PC-9 (cell line): ENCODE measurements around the gene GPR37L1. TPM values are rescaled to one million over a fixed set of nuclear protein-coding genes. Genes with fewer than 3 reads are reported as not detected.

Experiments used
- BruUV-seq: library from RNA; stranded (reverse); fragments of 400-500 nt; replicated peaks from 2 replicates; lab custom pipeline; 2021; lab: Mats Ljungman, UMichigan
- CTCF ChIA-PET: fragments of 300-600 bp; sonication (Branson Sonifier 250); formaldehyde crosslinking; loops from one replicate; lab custom pipeline; 2022; ENCODE audit warnings: antibody characterized with exemption; lab: Charles Lee
- POLR2A ChIA-PET: fragments of 300-600 bp; sonication (Branson Sonifier 250); formaldehyde crosslinking; loops from one replicate; lab custom pipeline; 2022; ENCODE audit warnings: antibody characterized with exemption; ENCODE audit not compliant: unreplicated experiment; lab: Charles Lee
- DNase-seq, 2 experiments: peaks; one replicate each; pipeline versions ENCODE4 v3.0.0 to v3.0.0-alpha.2; 2015 to 2022; ENCODE audit warnings: mixed read lengths in 1 of 2
- H2AFZ ChIP-seq: fragments of 200-600 bp; sonication (generic); 2 replicates; pipeline ENCODE4 v1.8.1; 2017; ENCODE audit warnings: antibody characterized with exemption
- H3F3A ChIP-seq: fragments of 200-600 bp; sonication (generic); 2 replicates; pipeline ENCODE4 v1.8.1; 2017; ENCODE audit warnings: antibody characterized with exemption, mild to moderate bottlenecking, low read depth; ENCODE audit not compliant: insufficient read depth
- H3K27ac ChIP-seq: fragments of 200-600 bp; sonication (generic); 2 replicates; pipeline ENCODE4 v1.6.1; 2016; ENCODE audit warnings: mixed run types
- H3K27me3 ChIP-seq: fragments of 200-600 bp; sonication (generic); 2 replicates; pipeline ENCODE4 v1.6.1; 2016; ENCODE audit warnings: low read depth, mixed run types; ENCODE audit not compliant: insufficient read depth
- H3K36me3 ChIP-seq: fragments of 200-600 bp; sonication (generic); 2 replicates; pipeline ENCODE4 v1.6.1; 2016; ENCODE audit warnings: low read depth, mixed run types
- H3K4me1 ChIP-seq: fragments of 200-600 bp; sonication (generic); replicated peaks from 2 replicates; pipeline ENCODE4 v1.6.1; 2016; ENCODE audit warnings: mixed run types; ENCODE audit not compliant: insufficient read depth
- H3K4me2 ChIP-seq: fragments of 200-600 bp; sonication (generic); 2 replicates; pipeline ENCODE4 v1.6.1; 2017; ENCODE audit warnings: mixed run types
- H3K4me3 ChIP-seq: fragments of 200-600 bp; sonication (generic); 2 replicates; pipeline ENCODE4 v1.6.1; 2016; ENCODE audit warnings: mixed run types
- H3K79me2 ChIP-seq: fragments of 200-600 bp; sonication (generic); 2 replicates; pipeline ENCODE4 v1.6.1; 2017; ENCODE audit warnings: low read depth, mixed run types
- H3K9me2 ChIP-seq: fragments of 200-600 bp; sonication (generic); 2 replicates; pipeline ENCODE4 v1.8.1; 2017; ENCODE audit warnings: mild to moderate bottlenecking; ENCODE audit not compliant: insufficient read depth
- H3K9me3 ChIP-seq: fragments of 200-600 bp; sonication (generic); 2 replicates; pipeline ENCODE4 v1.8.1; 2016; ENCODE audit warnings: low read depth; ENCODE audit not compliant: insufficient read depth
- H4K20me1 ChIP-seq: fragments of 200-600 bp; sonication (generic); 2 replicates; pipeline ENCODE4 v1.8.1; 2017; ENCODE audit not compliant: insufficient read depth
- CTCF ChIP-seq: fragments of 200-600 bp; sonication (generic); conservative IDR thresholded peaks from 2 replicates; pipeline ENCODE4 v1.6.1; 2017; ENCODE audit warnings: mixed run types, antibody characterized with exemption, mild to moderate bottlenecking, moderate library complexity
- EZH2 ChIP-seq: fragments of 200-600 bp; sonication (generic); IDR thresholded peaks from 2 replicates; pipeline ENCODE4 v1.8.0; 2017; ENCODE audit warnings: antibody characterized with exemption, low read depth
- intact Hi-C: fragments of 100-400 bp; cut with micrococcal nuclease; formaldehyde crosslinking; loops from one replicate; pipeline ENCODE4 v1.10.0; 2022; ENCODE audit not compliant: unreplicated experiment
- total RNA-seq: library from RNA; stranded (reverse); gene quantifications from 2 replicates; pipeline ENCODE4 v1.2.3, GENCODE V29; 2021

The GPR37L1 gene
- total RNA-seq, 1 experiment from 2014 or later: 0.33 TPM

- H3K4me2 ChIP-seq: no peak overlapping the region
- no peak overlapping the region for H3K27ac ChIP-seq
- TF ChIP-seq EZH2 (no peak), CTCF (no peak)
- 0 out of 2 replicates have a peak, but pooled peaks cover 6% of the 10 kb centered on the region for H3K36me3 ChIP-seq
- no peaks in the 10 kb centered on the region for H3K79me2 ChIP-seq
- no peak overlapping the region for H2AFZ ChIP-seq
- peaks cover 17% of the 10 kb centered on the region for H3F3A ChIP-seq
- peaks cover 12% of the 10 kb centered on the region for H3K4me1 ChIP-seq
- no peaks in the 10 kb centered on the region; the same call in 1 of the 2 replicates for H4K20me1 ChIP-seq
- DNase-seq: no peak
- H3K9me2 ChIP-seq: no peaks in the 10 kb centered on the region
- POLR2A ChIA-PET: interaction anchor here (0.5 kb wide), 1 partner anchor 120 kb away, joined by 3 read pairs; the partner anchor contains the start of gene ELF3
- intact Hi-C loops: no loop called here
- H3K27me3 ChIP-seq: no peaks in the 10 kb centered on the region
- no peaks in the 10 kb centered on the region for H3K9me3 ChIP-seq
- H3K4me3 ChIP-seq: no peak overlapping the region
- BruUV-seq: no TSS peak
- CTCF ChIA-PET: no interaction called here
Observed at GRCh38 chr1:202130297-202130721, 7.6 kb downstream of the GPR37L1 start.

- ChIA-PET CTCF (no interaction called here), POLR2A (no interaction called here)
- no peak for TF ChIP-seq EZH2
- TF ChIP-seq CTCF: no peak
- Histone ChIP-seq H3K27me3 (no peaks in the 10 kb centered on the region), H3K27ac (no peak overlapping the region), H3F3A (peaks cover 17% of the 10 kb centered on the region), H3K9me2 (no peaks in the 10 kb centered on the region), H3K4me3 (no peak overlapping the region), H3K79me2 (no peaks in the 10 kb centered on the region), H2AFZ (no peak overlapping the region), H3K4me2 (no peak overlapping the region), H3K9me3 (no peaks in the 10 kb centered on the region), H4K20me1 (no peaks in the 10 kb centered on the region; the same call in 1 of the 2 replicates), H3K36me3 (0 out of 2 replicates have a peak, but pooled peaks cover 6% of the 10 kb centered on the region), H3K4me1 (peaks cover 12% of the 10 kb centered on the region)
- DNase-seq: no peak
- intact Hi-C loops: no loop called here
- BruUV-seq: TSS peak; percentile 35
Observed at GRCh38 chr1:202130816-202131522, 8.3 kb downstream of the GPR37L1 start.

DNA sequence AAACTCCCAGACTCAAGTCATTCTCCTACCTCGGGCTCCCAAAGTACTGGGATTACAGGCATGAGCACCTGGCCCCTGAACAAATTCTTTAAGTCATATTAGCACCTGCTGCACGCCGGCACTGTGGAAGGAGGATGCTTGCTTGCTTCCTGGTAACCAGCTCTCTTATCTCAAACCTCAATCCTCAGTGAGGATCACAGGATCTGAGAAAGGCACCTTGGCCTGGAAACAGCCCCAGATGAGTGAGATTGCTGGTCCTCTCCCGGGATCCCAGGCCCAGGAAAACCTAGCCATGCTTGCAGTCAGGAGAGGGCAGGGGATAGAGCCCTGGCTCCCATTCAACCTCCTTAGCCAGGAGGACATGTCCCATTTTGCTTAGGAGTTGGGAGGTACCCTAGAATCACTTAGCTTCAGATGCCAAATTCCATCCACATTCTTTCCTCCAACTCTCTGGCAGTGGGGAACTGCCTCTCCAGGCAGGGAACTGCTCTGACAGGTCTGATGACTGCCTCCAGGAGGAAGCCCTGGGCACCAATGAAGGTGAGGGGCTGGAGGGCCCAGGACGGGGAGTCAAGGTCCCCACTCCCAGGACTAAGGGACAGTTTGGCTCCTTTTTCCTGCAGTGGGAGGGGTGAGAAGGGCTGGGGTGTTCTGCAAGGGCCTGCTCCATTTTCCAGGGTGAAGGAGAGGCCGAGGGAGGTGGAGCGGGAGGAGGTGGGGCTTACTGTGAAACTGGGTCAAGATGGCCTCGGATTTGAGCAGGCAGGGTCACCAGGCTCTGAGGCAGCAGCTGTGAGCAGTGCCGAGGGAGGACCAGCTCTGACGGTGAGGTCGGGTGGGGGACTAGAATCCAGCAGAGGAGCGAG, 9.5 kb downstream of the GPR37L1 start:
- peak; percentile 57 to 62 for DNase-seq
- H3K9me3 ChIP-seq: no peaks in the 10 kb centered on the region
- no peak for TF ChIP-seq CTCF
- TF ChIP-seq EZH2: no peak
- CTCF ChIA-PET: interaction anchor here (0.5 to 0.6 kb wide), 2 partner anchors 67 to 163 kb away, joined by 3 read pairs; no protein-coding TSS in a partner anchor
- intact Hi-C loops: no loop called here
- peak overlapping the region; percentile 27; the same call in 1 of the 2 replicates for H3K27ac ChIP-seq
- no peaks in the 10 kb centered on the region; the same call in 1 of the 2 replicates for H4K20me1 ChIP-seq
- peaks cover 23% of the 10 kb centered on the region for H3F3A ChIP-seq
- POLR2A ChIA-PET: interaction anchor here (0.5 to 1.2 kb wide), 6 partner anchors 75 to 1451 kb away, joined by 3 to 9 read pairs (median 4); partner anchors contain the start of gene ELF3
- no peaks in the 10 kb centered on the region for H3K27me3 ChIP-seq
- H3K36me3 ChIP-seq: 0 out of 2 replicates have a peak, but pooled peaks cover 6% of the 10 kb centered on the region
- H3K4me2 ChIP-seq: no peak overlapping the region
- peaks cover 12% of the 10 kb centered on the region for H3K4me1 ChIP-seq
- H3K4me3 ChIP-seq: no peak overlapping the region
- no peaks in the 10 kb centered on the region for H3K79me2 ChIP-seq
- BruUV-seq: no TSS peak
- no peaks in the 10 kb centered on the region for H3K9me2 ChIP-seq
- H2AFZ ChIP-seq: no peak overlapping the region
